Measurements from ENCODE around the gene CNDP2. TPM values are rescaled to one million over a fixed set of nuclear protein-coding genes. Genes with fewer than 3 reads are reported as not detected.

The CNDP2 gene
- total and polyA plus RNA-seq, 2 of the 13 experiments (the other 11 are each of a cell fraction or from before 2014, with no cell fraction given), result 64.7 to 80.8 TPM

GRCh38 chr18:74541703-74542555 lies 45.8 kb downstream of the CNDP2 start (continued):
- no peak for TF ChIP-seq TCF12 (IDR thresholded peaks at IDR 0.05)
- TF ChIP-seq TCF12 (CRISPR knock-in tag; IDR thresholded peaks at IDR 0.05), result peak; percentile 73; the same call in 1 of the 2 replicates
- TF ChIP-seq ZNF691 (CRISPR knock-in tag; IDR thresholded peaks at IDR 0.05; ENCODE audit: borderline replicate concordance, low read depth), result peak; percentile 93; the same call in 1 of the 2 replicates
- peak; percentile 87 for TF ChIP-seq ZMYM4 (CRISPR knock-in tag; IDR thresholded peaks at IDR 0.05)
- no peak for TF ChIP-seq ZNF678 (CRISPR knock-in tag; IDR thresholded peaks at IDR 0.05)
- TF ChIP-seq ZNF44 (CRISPR knock-in tag; IDR thresholded peaks at IDR 0.05), result no peak; the same call in 1 of the 2 replicates
- TF ChIP-seq NR2F1 (CRISPR knock-in tag; IDR thresholded peaks at IDR 0.05), result peak; percentile 84 to 93
- TF ChIP-seq NR0B2 (CRISPR knock-in tag; IDR thresholded peaks at IDR 0.05), result no peak
- TF ChIP-seq BCL3 (CRISPR knock-in tag; IDR thresholded peaks at IDR 0.05), result peak; percentile 13; the same call in 1 of the 2 replicates
- TF ChIP-seq ZNF496 (CRISPR knock-in tag; IDR thresholded peaks at IDR 0.05; ENCODE audit: insufficient replicate concordance), result no peak
- TF ChIP-seq IKZF1 (IDR thresholded peaks at IDR 0.05), result no peak
- TF ChIP-seq MED8 (CRISPR knock-in tag; IDR thresholded peaks at IDR 0.05; ENCODE audit: insufficient replicate concordance), result peak; percentile 72
- peak; percentile 83; the same call in 1 of the 2 replicates for TF ChIP-seq HDAC1 (CRISPR knock-in tag; IDR thresholded peaks at IDR 0.05)
- TF ChIP-seq ZNF33A (CRISPR knock-in tag; IDR thresholded peaks at IDR 0.05; ENCODE audit: borderline replicate concordance), result no peak
- TF ChIP-seq ZNF224 (CRISPR knock-in tag; IDR thresholded peaks at IDR 0.05), result peak; percentile 82
- TF ChIP-seq NPAS2 (CRISPR knock-in tag; IDR thresholded peaks at IDR 0.05; ENCODE audit: borderline replicate concordance), result no peak
- no peak for TF ChIP-seq ZNF724P (CRISPR knock-in tag; IDR thresholded peaks at IDR 0.05; ENCODE audit: borderline replicate concordance)
- TF ChIP-seq ZNF780A (CRISPR knock-in tag; IDR thresholded peaks at IDR 0.05), result 0 out of 2 replicates have a peak, but pooled peaks have one; percentile 49
- peak; percentile 44; the same call in 1 of the 2 replicates for TF ChIP-seq MAZ (IDR thresholded peaks at IDR 0.05; ENCODE audit: borderline replicate concordance, low read depth, low read length)
- TF ChIP-seq MAZ (CRISPR knock-in tag; IDR thresholded peaks at IDR 0.05; ENCODE audit: low read depth), result peak; percentile 58
- TF ChIP-seq PHF5A (CRISPR knock-in tag; IDR thresholded peaks at IDR 0.05; ENCODE audit: low read depth, unreplicated experiment), result peak; percentile 68
- TF ChIP-seq AHR (CRISPR knock-in tag; IDR thresholded peaks at IDR 0.05), result peak; percentile 39; the same call in 1 of the 2 replicates
- no peak for TF ChIP-seq NONO (IDR thresholded peaks at IDR 0.05)
- peak; percentile 97 for TF ChIP-seq NONO (CRISPR knock-in tag; conservative IDR thresholded peaks at IDR 0.05)
- no peak for TF ChIP-seq ZNF800 (CRISPR knock-in tag; IDR thresholded peaks at IDR 0.05)

All from HepG2 (cell line).